HG03565 (cell line): ENCODE data around the gene GUCY1B1.

Experiments used
- ATAC-seq: cut with Tn5 transposase; IDR thresholded peaks from one replicate; pipeline ENCODE4 v1.9.1; 2021; ENCODE audit warnings: mild to moderate bottlenecking, moderate library complexity; ENCODE audit not compliant: unreplicated experiment

Gene GUCY1B1

DNA sequence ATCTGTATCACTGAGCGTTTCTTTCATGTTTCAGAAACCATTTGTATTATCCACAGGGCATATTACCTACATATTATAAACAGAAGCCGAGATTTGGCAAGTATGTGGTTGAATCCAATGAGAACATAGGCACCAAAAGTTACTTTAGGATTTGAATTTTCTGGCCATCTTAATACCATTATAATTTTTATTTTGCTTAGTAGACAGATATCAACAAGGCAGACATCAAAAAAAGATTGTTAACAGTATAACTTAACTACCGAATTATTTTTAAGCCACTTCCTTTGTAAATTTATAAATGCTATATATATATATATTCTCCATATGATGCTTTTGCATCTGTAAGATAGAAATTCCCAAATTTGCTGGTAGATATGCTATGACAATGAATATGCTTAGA, 2.2 kb downstream of the GUCY1B1 start:
- no peak for ATAC-seq

DNA sequence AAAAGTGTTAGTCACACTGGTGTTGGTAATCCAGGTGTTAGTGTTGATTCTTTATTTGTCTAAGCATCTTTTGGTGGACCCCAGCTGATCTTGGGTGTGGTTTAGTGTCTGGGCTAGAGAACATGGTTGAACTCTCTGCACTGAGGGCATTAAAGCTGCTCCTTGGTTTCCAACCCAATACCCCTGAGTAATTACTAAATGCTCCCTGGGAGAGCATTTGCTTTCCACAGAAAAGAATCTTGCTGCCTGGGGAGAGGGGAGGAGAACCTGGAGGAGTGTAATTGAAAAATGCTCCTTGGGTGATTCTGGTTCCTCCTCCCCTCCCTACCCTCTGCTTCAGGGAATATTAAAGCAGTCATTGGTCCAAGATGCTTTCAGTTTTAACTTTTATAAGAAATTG, 3.1 kb downstream of the GUCY1B1 start:
- ATAC-seq = no peak

GRCh38 chr4:155762334-155762733, 3.5 kb downstream of the GUCY1B1 start:
- no peak for ATAC-seq

DNA sequence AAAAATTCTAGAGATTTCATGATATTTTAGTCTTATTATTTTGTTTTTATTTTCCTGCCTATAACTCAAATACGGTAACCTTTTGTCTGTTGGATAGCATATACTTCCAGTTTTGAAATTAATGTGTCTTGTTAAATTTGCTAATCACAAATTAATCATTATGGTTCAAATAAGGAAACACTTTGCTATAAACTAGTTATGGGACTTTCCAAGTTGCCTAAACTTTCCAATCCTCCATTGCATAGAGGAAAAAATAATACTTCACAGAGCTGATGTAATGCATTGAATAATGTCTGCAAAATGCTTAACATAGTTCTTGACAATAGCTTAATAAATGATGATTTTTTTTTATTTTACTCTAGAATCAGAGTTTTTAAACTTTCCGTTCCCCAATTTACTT, 4.7 kb downstream of the GUCY1B1 start:
- no peak for ATAC-seq

- no peak for ATAC-seq
Observed at GRCh38 chr4:155765149-155765548, 6.3 kb downstream of the GUCY1B1 start.

DNA sequence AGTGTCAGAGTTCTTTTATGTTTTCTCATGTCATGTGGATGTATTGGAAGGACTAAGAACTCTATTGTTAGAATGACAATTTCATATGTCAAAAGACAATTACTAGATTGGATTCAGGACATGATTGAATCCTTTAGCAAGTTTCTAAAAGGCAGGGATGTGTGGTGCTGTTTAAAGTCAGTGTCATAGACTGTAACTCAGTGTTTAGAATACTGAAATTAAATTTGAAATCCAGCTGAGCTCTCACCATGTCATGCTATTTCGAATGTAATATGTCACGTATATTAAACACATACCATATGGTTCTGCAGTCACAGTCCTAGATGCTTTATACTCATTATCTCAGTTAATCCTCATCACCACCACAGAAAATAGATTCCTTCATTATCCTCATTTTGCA, 7.8 kb downstream of the GUCY1B1 start:
- ATAC-seq = no peak

GRCh38 chr4:155768370-155768769, 9.5 kb downstream of the GUCY1B1 start:
- no peak for ATAC-seq

- ATAC-seq = peak; percentile 78
Observed at GRCh38 chr4:155769090-155769489, 10.3 kb downstream of the GUCY1B1 start.

DNA sequence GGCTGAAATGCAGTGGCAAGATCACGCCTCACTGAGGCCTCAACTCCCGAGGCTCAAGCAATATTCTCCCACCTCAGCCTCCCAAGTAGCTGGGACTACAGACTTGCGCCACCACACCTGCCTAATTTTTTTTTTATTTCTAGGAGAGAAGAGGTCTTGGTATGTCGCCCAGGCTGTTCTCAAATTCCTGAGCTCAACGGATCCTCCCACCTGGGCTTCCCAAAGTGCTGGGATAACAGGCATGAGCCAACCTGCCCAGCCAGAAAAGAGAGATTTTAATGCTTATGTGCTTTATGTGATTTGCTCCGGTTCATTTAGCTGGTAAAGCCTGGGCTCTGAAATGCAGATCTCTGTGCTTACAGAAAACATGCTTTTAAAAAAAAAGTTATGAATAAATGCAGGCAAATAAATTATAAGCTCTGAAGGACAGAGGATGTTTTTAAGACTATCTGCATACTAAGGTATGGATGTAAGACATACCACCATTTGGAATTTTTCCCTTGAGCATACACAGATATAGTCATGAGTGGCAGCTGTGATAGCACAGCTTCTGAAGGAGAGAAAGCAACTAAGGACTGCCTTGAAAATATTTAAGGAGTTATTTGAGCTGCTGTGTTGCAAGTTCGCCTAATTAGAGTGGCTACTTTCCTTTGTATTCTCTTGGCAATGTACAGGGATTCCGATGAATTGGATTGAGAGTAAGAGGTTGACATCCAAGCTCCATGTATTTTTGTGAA, 13.8 kb downstream of the GUCY1B1 start:
- no peak for ATAC-seq

- no peak for ATAC-seq
Observed at GRCh38 chr4:155773196-155773800, 14.5 kb downstream of the GUCY1B1 start.

GRCh38 chr4:155774033-155774432, 15.2 kb downstream of the GUCY1B1 start:
- ATAC-seq = no peak

DNA sequence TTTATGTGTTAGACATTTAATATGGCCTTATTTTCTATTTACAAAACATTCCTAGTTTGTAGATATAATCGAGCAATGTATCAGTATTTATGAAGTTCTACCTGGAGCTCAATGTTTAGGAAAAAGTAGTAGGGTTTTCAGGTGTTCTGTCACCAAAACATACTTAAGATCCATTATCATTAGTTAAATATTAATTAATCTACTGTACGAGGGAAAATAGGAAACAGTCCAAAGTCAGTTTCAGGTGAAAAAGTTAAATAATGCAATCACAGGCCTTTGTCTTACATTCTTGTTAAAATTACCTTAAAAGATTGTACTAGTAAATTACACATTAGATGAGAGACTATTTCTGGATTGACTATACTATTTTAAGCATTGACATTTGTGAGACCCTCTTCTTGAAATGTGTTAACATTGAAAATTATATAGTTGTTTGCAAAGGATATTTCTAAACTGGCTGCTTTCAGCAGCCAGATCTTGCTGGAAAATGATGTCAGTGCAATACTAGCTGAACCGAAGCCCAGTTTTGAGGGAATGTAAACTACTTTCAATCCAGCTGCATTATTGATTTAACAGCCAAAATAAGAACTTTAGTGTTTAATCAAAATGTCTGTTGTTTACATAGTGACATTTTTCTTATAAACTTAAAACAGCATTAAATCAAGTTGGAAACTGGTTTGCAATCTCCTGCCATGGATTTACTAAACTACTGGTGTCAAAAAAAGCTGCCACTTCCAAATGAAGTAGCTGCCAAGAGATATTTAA, 19.3 kb downstream of the GUCY1B1 start:
- no peak for ATAC-seq

DNA sequence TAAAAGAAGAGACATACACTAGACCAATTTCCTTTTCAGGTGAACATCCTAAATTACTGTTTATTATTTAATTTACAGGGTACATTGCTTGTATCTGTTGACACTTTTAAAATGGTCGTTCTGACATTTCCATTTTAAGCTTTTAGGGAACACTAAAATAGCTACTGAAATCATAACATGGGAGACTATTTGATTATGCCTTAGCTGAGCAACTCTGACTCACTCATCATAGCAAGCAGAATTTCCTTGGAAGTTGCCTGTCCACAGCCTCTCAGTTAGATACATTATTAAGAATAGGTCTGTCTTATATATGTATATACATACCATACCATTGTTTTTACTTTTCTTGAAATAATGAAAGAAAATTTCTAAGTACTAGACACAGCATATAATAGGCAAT, 22.0 kb downstream of the GUCY1B1 start:
- no peak for ATAC-seq

DNA sequence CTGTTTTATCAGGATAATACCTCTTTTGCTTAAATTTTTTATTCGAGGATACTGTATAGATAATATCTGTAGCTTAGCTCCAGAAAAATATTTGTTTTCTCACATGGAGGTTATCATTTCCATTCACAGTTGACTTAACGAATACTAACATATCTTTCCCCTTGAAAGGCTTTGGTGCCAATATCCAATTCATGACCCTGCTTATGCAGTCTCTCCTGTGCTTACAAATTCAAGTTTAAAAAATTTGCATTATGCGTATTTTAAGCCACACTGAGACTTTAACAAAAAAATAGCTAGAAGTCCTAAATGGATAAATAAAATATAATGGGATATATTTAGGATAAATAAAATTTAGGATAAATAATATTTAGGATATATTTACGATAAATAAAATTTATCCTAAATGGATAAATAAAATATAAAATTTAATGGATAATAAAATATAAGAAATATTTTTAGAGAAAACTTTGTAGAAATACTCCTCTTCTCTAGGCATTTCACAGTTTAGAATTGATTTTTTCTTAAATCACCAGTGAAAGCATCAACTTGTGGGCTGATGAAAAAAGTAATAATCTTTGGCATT, 22.5 kb downstream of the GUCY1B1 start:
- no peak for ATAC-seq

- no peak for ATAC-seq
Observed at GRCh38 chr4:155784637-155785036, 25.8 kb downstream of the GUCY1B1 start.

DNA sequence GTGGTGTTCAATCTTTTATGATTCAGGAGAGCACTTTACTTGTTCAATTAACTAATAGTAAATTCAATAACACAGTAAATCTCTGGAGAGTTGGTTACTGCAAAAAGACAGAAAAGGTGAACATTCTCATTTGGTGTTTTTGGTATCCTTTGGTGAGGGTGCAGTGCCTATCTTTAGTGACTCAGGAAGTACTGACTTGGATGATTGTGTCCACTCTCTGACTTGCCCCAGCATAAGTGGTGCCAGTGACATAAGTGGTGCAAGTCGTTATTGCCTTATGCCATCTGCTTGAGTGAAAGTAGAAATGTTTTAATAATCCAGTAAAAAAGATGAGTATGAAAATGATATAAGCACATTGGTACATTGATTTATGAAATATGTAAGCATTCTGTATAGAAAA, 27.0 kb downstream of the GUCY1B1 start:
- no peak for ATAC-seq

DNA sequence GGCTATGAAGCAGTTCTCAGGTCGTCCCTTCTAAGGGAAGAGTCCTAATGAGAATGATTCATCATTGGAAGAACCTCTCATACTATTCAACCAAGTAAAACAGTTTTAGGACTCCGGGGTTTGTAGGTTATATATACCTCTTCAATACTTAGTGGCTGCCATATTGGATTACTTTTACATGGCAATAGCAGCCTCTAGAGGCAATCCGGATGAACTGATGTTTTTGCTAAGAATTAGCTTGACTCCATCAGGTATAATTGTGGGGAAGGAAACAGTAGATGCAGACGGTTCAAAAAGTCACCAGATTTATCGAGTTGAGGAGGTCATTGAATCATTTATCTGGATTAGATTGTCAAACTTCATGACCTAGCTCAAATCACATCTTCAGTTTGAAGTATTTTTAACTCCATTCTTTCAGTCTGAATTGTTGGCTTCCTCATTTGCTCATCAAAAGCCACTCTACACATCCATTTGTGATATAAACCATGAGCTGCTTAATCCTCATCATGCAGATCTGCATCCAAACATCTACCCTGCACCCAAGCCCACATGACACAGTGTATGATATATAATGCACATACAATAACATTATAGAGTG, 28.4 kb downstream of the GUCY1B1 start:
- ATAC-seq = peak; percentile 98

- ATAC-seq = peak; percentile 32
Observed at GRCh38 chr4:155789391-155789790, 30.6 kb downstream of the GUCY1B1 start.

- ATAC-seq = no peak
Observed at GRCh38 chr4:155789982-155790381, 31.2 kb downstream of the GUCY1B1 start.

GRCh38 chr4:155794589-155795236, 35.9 kb downstream of the GUCY1B1 start:
- ATAC-seq = no peak

GRCh38 chr4:155795991-155796390, 37.2 kb downstream of the GUCY1B1 start:
- peak; percentile 93 for ATAC-seq
